Stimulated activated CD8-positive, alpha-beta memory T cell treated with anti-CD3 and anti-CD28 coated beads, Interleukin-2, amount 100 ng/mL, for 1 hour (primary cell): ENCODE results near the gene PALLD.

Experiments used
- DNase-seq, 2 donors: peaks; one replicate each; pipeline ENCODE4 v3.0.0-alpha.2; 2020; ENCODE audit warnings: low read depth in 2 of 2

PALLD gene

DNA sequence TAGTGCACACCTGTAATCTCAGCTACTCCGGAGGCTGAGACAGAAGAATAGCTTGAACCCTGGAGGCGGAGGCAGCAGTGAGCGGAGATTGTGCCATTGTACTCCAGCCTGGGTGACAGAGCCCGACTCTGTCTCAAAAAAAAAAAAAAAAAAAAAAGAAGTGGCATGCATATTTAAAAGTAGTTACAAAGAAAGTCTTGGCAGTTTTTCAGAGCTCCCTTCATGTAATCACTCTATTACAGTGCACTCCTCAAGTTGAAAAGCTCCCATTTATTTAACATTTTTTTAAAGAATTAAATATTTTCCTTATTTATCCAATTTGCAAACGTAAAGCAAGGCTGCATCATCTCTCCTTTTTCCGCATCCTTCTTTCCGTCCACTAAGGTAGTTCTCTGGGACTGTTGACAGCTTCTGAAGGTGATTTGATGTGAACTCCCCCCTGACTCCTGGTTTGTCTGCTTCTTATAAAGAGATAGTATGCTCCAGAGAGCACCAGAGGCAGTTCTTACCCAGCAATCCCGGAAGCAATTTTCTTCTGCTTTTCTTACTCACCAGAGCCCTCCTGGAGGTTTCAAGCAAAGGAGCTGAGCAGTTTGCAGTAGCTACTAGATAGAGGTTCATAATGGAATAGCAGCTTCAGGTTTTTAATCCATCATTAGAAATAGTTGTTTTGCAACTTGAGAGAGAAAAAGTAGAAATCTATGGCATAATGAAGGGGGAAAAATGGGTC is 151.0 kb downstream of the PALLD start:
- DNase-seq = no peak

DNA sequence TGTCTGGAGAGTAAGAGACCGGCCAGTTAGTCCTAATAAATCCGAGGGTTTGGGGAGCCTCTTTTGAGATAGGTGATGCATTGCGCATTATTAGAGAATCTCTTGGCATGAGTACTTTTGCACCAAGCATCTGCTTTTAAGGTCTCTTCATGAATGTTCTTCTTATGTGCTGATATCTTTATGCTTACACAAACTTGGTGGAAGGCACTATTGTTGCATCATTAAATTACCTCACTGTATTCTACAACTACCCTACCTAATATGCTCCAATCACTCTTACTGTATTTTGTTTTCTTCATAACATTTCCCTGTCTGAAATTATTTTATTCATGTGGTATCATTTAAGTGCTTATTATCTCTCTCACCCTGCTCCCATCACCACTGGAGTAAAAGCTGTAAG is 151.6 kb downstream of the PALLD start:
- no peak for DNase-seq

DNA sequence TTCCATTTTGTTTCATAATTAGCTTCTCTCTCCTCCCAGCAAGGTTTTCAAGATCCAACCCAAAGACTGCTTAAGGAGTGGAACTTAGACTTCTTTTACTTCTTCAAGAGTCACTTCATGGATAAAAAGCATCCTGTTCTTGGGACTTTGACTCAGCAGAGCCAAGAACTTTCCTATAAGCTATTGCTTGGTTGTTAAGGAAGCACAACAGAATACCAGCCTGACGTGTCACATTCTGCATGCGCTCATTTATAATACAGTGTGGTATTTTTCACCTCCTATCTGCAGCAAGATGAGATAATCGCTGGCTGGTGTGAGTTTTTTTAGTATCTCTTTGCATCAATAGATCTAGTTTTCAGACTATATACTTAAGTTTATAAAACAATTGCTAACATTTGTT is 152.1 kb downstream of the PALLD start:
- DNase-seq = no peak

DNA sequence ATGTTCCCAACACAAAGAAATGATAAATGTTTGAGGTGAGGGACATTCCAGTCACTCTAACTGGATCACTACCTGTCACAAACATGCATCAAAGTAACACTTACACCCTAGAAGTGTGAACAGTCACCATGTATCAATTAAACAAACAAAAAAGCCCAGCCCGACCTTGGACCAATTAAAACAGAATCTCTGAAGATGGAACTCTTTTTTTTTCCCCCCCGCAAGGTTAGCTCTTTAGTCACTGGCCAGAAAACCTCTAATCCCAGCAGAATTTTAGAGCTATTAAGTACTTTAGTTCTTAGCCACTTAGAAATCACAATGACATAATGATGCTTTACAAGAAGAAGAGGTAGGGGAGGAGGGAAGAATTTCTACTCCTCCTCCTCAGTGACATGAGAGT is 154.5 kb downstream of the PALLD start:
- DNase-seq = no peak

DNA sequence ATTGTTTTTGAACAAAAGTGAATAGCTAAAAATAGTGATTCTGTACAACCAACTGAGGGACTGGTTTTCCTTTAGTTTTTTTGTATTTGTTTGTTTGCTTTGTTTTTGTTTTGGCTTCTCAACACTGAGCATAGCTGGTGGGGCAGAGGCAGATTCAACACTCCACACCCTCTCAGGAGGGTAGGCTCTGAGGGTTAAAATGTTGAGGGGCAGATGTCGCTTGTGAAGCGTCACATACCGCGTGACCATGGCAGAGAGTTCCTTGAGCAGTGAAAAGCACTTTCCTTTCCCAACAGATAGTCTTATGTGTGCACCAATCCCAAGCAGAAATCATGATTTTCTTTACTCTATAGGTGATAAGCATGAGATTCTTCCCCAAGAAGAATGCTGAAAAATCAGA is 155.0 kb downstream of the PALLD start:
- DNase-seq = no peak

DNA sequence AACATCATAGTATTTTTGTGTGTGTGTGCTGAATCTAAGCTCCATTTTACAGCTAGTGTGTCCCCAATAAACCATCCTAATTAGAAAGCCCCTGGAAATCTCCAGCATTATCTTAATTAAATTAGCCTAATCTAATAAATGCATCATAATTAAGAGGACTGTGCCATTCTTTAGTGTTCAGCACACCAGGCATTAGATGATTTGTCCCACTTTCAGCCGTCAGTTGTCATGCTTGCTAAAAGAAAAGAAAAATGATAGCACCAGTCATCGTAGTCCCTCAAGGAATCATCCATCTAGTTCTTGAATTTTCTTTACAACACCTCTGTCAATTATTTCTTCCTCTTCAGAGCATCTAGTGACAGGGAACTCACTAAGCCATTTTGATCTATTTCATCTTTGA is 155.9 kb downstream of the PALLD start:
- DNase-seq = no peak

DNA sequence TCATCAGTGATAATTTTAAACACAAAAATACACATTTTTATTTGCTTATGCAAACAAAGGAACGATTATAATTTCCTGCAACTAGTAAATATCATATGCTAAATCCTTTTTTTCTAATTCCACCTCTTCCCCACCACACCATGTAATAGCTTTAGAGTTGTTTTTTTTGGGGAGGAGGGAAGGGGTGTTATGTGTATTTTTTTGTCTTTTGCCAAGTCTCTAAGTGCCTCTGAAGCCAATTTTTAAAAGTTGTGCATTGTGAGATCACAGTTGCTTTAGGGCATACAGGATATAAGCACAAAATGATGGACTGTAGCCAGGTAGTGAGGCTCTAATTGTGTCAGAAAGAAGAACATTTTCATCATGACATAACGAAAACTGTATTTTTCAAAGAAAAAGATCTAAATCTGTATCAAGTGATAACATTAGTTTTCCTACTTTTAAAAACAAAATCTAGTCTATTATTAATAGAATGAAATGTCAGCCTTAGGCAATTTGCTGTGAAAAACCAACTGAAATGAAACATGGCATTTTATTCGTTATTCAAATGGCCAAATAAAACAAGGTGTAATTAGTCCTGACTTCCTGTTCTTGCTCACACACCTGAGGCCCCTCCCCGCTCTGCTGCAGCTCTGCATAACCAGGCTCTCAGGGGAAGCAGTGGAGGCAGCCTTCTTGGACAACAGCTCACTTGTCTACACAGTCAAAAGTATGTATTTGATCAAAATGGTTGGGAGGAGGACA is 157.4 kb downstream of the PALLD start:
- no peak for DNase-seq

DNA sequence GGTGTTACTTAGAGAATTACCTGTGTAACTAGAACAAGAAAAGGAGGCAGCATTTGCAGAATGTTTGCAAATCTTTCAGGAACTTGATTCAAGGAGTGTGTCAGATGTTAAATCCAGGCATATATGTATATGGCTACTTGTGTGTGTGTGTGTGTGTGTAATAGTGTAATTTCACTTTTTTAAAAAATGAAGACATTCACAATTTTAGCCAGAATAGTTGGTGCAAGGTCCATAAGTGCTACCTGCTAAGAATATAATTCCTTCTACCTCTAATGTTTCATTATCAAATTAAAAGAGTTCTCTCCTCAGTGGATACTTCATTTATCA is 158.0 kb downstream of the PALLD start:
- no peak for DNase-seq

DNA sequence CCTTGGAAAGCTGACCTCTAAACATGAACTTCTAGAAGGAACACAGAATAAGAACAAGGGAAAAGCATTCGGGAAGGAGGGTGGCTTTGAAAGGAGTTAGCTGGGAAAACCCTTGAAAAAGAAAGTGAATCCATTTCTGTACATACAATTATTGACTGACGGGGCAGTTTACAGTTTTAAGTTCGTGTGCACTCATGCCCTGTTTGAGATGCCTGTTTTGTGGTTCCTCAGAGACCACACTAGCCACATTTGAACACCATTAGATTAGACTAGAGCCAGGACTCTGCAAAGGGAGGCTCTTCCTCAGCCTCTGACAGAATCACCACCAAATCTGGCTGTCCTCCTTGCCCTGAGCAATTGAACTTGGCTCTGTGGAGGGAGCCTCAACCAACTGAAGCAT is 158.3 kb downstream of the PALLD start:
- no peak for DNase-seq

DNA sequence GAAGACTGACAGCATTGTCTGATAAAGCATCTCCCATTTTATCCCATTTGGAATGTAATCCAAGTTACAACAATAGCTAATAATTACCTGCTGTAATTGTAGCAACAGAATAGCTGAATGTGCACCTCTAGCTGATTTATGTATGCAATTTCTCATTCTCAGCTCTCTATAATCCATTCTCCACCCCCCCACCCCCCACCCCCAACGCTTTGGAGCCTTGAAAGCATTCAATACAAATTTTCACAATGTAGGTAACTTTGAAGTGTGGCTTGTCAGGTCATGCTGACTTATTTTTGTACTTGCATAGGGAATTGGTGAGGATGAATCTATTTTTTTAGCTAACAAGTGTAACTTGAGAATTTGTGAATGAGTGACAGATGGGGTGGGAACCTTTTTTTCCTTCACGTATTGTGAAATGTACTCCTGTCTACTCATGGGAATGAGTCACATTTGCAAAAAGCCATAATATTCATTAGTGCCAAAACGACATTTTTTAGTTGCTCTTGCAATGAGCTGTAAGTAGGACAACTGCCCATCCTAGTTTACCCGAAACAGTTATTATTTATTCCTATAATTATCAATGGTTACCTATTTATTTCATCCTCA is 159.3 kb downstream of the PALLD start:
- DNase-seq = no peak

DNA sequence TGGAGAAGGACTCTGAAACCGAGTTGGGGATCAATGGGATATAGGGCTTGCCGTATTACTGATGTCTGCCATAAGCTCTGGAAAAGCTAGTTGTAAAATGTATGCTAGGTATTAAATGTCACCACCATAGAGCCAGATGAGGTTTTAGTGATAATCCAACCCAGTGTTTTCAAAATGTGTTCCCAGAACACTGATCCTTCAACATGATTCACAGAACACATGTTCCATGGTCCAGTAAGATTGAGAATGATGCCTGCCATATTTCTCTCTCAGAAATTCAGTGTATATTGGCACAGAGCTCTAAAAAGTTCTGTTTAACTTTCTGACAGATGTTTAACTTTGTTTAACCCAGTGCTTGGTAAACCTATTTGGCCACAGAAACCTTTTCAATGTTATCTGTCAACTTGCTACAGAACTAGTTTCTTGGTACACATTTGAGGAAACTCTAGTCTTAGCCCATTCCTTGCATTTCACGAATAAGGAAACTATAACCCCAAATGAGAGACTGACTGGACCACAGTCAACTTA is 160.2 kb downstream of the PALLD start:
- DNase-seq = no peak

DNA sequence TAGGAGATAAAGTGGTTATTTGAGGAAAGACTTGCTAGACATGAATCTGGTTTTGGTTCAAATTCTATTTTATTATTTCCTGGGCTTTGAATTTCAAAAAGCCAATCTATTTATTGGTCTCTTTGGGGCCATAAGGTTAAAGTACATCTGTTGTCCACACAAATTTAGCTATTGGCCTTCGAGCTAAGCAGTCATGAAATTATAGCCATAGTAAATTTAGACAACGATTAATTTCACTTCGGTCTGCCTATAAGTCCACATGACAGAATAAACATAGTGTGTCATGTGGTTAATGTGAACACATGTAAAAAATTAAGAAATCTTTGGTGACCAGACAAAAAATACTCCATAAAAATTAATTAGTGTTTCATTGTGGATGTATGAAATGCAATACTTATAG is 161.9 kb downstream of the PALLD start:
- DNase-seq = no peak

DNA sequence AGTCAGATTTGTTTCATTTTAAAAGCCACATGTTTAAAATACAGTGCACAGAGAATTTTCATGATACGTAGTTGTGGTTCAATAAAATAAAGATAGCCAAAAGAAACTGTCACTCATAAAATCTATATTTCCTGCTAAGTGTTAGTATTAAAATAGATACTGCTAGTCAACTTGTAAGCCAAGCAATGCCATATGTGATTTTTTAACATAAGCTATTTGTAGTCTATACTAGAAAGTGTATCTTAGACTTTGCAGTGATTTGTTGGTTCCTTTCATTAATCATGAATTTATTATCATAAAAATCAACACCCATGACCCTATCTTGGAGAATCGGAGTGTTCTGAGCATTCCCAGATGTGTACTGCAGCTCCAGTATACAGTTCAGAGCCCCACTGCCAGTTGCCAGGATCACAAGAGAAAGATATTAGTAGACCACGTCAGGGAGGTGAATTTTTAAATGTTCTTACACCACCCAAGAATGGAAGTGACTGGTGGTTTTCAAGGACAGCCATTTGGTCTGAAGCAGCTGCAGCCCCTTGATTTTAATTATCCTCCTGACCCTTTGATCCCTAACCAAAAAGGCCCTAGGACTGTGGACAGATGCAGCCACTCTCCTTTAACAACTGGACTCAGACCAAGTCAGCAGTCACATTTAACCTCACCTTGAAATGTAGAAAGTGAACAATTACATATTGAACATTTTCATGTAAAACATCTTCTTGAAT is 163.1 kb downstream of the PALLD start:
- no peak for DNase-seq

DNA sequence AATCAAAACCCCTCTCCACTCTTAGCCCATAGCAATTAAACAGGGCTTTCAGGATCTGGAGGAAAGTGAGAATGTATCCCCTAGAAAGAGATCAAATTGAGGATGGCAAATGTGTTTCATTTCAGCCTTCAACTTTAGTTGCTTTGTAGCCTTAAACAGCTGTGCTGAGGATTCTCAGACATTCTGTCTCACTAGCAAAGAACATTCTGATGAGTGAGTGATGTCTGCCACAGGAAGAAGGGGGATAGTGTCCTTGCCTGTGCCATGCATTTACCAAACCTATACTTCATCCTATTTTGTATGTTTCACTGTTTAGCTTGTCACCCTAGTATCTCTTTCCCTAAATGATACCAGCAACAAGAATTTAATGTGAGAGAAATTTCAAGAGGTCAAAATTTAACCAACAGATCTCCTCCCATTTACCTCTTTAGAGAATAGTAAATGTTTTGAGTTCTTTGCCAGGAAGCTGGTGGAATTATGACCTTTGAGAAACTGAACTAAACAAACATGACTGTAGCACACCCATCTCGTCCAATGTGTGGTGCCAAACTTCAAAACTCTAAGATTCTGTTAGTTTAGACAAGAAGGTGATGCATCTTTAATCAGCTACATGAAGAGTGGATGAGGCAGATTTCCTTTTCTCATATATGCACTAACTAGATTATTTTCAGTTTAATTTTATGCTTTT is 165.6 kb downstream of the PALLD start:
- DNase-seq = no peak

DNA sequence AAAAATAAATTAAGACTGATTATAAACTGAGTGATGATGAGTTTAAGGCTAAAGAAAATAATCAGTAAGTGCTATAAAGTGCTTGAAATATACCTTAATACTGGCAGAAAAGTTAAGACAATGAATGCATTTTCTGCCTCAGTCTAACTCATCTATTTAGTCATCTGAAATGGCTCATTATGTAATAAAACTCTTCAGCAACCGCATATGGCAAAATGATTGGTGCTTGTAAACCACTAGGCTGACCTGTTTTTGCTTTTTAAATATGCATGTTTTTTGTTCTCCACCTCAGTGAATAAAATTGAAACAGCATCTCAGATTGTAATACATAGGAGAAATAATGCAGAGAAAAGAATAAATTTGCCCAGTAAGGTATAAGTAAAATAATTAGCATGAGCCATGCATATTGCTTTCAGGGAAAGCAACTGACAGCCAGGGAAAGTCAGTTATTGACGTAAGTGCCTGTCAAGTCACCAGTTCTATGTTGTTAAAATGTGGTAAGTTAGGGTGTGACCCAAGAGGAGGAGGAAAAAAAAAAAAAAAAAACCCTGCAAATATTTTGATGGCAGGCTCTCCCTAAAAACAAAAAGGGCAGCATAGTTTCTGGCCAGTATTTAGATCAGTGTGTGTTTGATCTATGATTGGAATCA is 167.5 kb downstream of the PALLD start:
- no peak for DNase-seq

DNA sequence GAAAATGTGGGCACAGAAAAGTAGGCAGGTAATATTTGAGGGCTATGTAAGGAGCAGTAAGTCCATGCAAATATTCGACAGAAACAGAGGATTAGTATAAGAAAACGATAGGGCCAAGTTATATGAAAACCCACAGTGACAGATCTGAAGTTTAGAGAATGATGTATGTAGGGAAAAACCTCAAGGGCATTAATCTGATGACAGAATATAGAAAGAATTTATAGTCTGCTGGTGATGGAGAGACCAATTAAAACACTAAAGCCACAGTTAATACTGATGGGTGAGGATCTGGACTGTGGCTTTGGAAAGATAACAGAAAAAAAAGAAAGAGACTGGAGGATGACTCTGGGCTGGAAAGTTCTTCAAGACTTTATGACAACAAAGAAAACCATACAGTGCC is 169.7 kb downstream of the PALLD start:
- DNase-seq = no peak

DNA sequence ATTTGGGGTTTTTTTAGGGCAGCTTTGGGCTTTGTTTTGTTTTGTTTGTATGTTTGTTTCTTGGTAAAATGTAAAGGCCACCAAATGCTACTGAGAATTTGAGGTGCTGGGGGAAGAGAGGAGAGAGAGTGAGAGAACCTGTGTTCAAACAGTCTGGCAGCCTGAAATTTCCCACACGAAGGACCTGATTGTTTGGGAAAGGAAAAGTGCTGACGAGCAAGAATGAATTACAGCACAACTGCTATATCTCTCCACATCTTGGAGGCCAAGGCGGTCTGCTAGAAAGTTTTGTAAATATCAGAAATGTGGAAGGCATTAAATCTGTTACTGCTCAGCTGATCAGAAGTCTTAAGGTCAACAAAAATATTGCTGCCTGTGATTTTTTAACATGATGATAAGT is 170.5 kb downstream of the PALLD start:
- no peak for DNase-seq

DNA sequence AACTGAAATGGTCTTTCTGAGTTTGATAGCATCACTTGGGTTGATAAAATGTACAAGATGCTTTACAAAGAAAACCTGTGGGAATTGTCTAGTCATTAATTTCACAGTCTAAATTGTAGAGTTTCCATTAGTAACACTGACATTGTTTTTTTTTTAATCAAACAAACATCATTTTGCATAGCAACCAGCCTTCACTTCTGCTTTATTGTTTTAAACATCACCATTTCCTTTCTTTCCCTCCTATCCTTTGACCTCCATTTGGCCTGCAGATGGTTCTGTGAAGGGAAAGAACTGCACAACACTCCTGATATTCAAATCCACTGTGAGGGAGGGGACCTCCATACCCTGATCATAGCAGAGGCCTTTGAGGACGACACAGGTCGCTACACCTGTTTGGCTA is 171.1 kb downstream of the PALLD start:
- DNase-seq = no peak

DNA sequence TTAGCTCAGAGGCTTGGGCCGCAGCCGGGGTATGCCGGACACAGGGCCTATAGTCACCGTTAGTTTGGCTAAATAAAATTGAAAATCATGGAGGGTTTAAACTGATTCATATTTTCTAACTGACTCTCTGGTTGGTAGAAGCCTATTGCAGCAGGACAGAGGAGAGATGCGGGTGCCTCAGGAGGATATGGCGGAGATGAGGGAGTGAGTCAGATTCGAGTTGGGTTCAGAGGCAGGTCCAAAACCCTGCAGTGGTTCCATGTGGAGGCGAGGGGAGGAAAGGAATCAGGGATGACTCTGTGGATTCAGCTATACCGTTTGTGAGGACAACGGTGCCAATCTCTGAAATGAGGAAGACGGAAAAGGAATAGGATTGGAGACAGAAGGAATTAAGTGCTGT is 176.6 kb downstream of the PALLD start:
- DNase-seq = no peak

DNA sequence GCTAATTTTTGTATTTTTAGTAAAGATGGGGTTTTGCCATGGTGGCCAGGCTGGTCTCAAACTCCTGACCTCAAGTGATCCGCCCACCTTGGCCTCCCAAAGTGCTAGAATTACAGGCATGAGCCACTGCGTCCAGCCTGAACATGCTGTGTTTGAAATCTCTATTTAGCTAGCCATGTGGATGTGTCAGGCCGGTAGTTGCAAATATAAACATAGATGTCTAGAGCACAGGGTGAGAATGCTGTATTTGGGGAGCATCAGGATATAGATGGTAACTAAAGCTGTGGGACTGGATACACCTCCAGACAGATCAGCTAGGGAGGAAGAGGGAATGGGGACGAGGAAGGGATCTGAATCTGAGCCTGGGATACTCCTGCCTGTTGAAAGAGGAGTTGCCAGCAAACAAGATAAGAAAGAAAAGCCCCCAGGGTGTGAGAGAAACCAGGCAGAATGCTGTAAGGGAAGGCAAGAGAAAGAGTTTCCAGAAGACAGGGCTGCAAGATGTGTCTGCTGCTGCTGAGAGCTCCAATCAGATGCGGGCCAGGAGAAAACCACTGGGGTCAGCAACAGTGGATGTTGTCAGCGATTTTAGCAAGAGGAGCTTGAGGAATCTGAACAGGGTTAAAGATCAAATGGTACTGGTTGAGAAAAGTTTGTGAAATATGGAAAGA is 177.4 kb downstream of the PALLD start:
- DNase-seq = no peak

DNA sequence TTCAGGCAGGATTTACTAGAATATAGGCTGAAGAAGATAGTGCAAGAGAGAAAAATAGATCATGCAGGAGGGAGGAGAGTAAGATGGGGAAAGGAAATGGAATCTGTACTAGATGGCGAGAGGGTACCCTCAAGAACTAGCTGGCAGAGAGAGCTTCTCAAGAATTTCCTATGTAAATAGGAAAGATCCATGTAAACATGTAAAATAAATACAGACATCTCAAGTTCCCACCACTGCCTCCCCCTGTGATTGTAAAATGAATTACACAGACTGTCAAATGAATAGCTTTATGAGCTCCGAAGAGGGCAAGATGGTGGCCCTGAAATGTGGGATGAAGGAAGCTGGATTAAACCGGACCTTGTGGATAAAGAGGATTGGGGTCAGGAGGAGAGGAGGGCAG is 178.0 kb downstream of the PALLD start:
- DNase-seq = no peak
